Body of pancreas (tissue), 4 donors: Measurements from ENCODE around the gene CCDC47.

ENCODE experiments used
- CTCF ChIP-seq, 7 experiments: fragments of 450-650 bp in 4 of 7; fragments of 200-600 bp in 3 of 7; sonication (generic) in 3 of 7; IDR thresholded peaks; one replicate each; pipeline ENCODE4 v1.5.1; 2016 to 2019; ENCODE audit warnings: antibody characterized with exemption in 7 of 7
- POLR2A ChIP-seq, 3 donors: fragments of 450-650 bp; IDR thresholded peaks; one replicate each; pipeline ENCODE4 v1.6.1; 2016; ENCODE audit warnings: antibody characterized with exemption in 3 of 3, mild to moderate bottlenecking in 2 of 3

GRCh38 chr17:63798572-63799106, 25.2 kb upstream of the CCDC47 start:
- no peak for TF ChIP-seq CTCF (IDR thresholded peaks at IDR 0.05)
- no peak for TF ChIP-seq POLR2A (IDR thresholded peaks at IDR 0.05)
